GM15510 (cell line): Measurements from ENCODE around the gene WWOX.

Experiments used
- POLR2A ChIP-seq: IDR thresholded peaks from 3 replicates; pipeline ENCODE4 v1.6.1; 2011; ENCODE audit warnings: borderline replicate concordance; ENCODE audit not compliant: insufficient read length; ENCODE audit errors: extremely low read depth

Gene WWOX

GRCh38 chr16:78759596-78759995, 660.1 kb downstream of the WWOX start:
- TF ChIP-seq POLR2A = no peak

- TF ChIP-seq POLR2A = no peak
These were observed 661.2 kb downstream of the WWOX start for GRCh38 chr16:78760611-78761010.

GRCh38 chr16:78761427-78761826, 662.0 kb downstream of the WWOX start:
- TF ChIP-seq POLR2A = no peak

GRCh38 chr16:78762222-78762621, 662.8 kb downstream of the WWOX start:
- TF ChIP-seq POLR2A = no peak

GRCh38 chr16:78763821-78764440, 664.5 kb downstream of the WWOX start:
- TF ChIP-seq POLR2A = no peak

GRCh38 chr16:78764478-78764877, 665.0 kb downstream of the WWOX start:
- no peak for TF ChIP-seq POLR2A

- no peak for TF ChIP-seq POLR2A
These were observed 668.8 kb downstream of the WWOX start for GRCh38 chr16:78768226-78768625.

- TF ChIP-seq POLR2A = no peak
These were observed 669.3 kb downstream of the WWOX start for GRCh38 chr16:78768718-78769117.

GRCh38 chr16:78770353-78771091, 671.1 kb downstream of the WWOX start:
- no peak for TF ChIP-seq POLR2A

GRCh38 chr16:78773291-78773702, 673.8 kb downstream of the WWOX start:
- no peak for TF ChIP-seq POLR2A

GRCh38 chr16:78773706-78774105, 674.3 kb downstream of the WWOX start:
- no peak for TF ChIP-seq POLR2A

- TF ChIP-seq POLR2A = no peak
These were observed 675.7 kb downstream of the WWOX start for GRCh38 chr16:78775161-78775561.

GRCh38 chr16:78778101-78779004, 678.9 kb downstream of the WWOX start:
- no peak for TF ChIP-seq POLR2A

GRCh38 chr16:78780808-78781207, 681.4 kb downstream of the WWOX start:
- TF ChIP-seq POLR2A = no peak

GRCh38 chr16:78782572-78782971, 683.1 kb downstream of the WWOX start:
- TF ChIP-seq POLR2A = no peak
